SHP77 treated with DMSO at 0.1 percent for 48 hours (cell line): ENCODE results near the gene RSPH3.

Experiments used
- DNase-seq: peaks from one replicate; lab custom pipeline; 2025; lab: John Stamatoyannopoulos, UW

The RSPH3 gene

GRCh38 chr6:158933079-158933595 is 66.9 kb downstream of the RSPH3 start:
- DNase-seq = no peak

- no peak for DNase-seq
Observed at GRCh38 chr6:158928068-158928467, 71.9 kb downstream of the RSPH3 start.

- DNase-seq = no peak
Observed at GRCh38 chr6:158926414-158926813, 73.6 kb downstream of the RSPH3 start.

- DNase-seq = no peak
Observed at GRCh38 chr6:158924499-158925455, 75.2 kb downstream of the RSPH3 start.

- no peak for DNase-seq
Observed at GRCh38 chr6:158923805-158924498, 76.0 kb downstream of the RSPH3 start.
